GM12873 (cell line): Measurements from ENCODE around the gene OPA1.

Experiments used
- TF ChIP-seq, protein P1 (sequence below): IDR thresholded peaks from 2 replicates; pipeline ENCODE4 v1.5.1; 2012; ENCODE audit warnings: low read depth, mild to moderate bottlenecking, moderate library complexity, low read length, control low read depth; ENCODE audit not compliant: insufficient read depth; ENCODE audit errors: missing control alignments

The OPA1 gene

GRCh38 chr3:193592841-193593667 is at the start of gene OPA1:
Gene OPA1 (plus strand): TSS chr3:193593208. CDS start chr3:193593378, 170 bp downstream.
- TF ChIP-seq, protein P1, sequence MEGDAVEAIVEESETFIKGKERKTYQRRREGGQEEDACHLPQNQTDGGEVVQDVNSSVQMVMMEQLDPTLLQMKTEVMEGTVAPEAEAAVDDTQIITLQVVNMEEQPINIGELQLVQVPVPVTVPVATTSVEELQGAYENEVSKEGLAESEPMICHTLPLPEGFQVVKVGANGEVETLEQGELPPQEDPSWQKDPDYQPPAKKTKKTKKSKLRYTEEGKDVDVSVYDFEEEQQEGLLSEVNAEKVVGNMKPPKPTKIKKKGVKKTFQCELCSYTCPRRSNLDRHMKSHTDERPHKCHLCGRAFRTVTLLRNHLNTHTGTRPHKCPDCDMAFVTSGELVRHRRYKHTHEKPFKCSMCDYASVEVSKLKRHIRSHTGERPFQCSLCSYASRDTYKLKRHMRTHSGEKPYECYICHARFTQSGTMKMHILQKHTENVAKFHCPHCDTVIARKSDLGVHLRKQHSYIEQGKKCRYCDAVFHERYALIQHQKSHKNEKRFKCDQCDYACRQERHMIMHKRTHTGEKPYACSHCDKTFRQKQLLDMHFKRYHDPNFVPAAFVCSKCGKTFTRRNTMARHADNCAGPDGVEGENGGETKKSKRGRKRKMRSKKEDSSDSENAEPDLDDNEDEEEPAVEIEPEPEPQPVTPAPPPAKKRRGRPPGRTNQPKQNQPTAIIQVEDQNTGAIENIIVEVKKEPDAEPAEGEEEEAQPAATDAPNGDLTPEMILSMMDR: no peak

- TF ChIP-seq, protein P1: no peak
These were observed 48.7 kb upstream of the OPA1 start for GRCh38 chr3:193544289-193544688.

- TF ChIP-seq, protein P1: no peak
These were observed 47.7 kb upstream of the OPA1 start for GRCh38 chr3:193545304-193545703.

DNA sequence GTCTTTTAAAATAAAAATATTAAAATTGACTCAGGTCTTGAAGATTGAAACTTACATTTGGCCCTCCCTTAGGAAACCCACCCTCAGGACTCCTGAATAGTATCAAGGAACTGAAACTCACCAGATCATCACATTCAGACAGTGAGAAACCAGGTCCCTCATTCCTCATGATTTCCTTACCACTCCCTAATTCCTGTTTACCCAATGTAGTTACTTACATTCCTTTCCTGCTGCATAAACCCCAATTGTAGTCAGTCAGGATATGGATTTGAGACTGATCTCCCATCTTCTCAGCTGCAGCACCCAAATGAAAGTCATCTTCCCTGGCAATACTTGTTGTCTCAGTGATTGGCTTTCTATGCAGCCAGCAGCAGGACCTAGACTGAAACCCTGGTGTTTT is 46.9 kb upstream of the OPA1 start:
- TF ChIP-seq, protein P1: no peak

- TF ChIP-seq, protein P1: no peak
These were observed 44.6 kb upstream of the OPA1 start for GRCh38 chr3:193548406-193548805.

DNA sequence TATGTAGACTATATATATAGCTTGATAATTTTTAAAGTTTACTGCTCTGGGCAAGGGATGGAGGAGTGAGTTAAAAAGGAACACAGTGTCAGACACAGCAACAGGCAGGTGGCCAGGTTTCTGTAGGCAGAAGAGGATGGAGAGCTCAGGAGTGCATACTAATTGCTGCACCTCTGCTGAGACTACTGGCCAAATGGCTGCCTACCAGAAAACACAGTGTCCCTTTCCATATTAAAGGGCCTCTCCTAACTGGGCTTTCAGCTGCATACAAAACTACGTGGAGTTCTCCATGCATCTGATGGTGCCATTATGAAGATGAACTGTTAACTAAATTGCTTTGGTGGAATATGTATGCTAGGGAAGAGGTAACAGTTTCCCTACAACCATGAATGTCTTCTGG is 40.1 kb upstream of the OPA1 start:
- TF ChIP-seq, protein P1: no peak

DNA sequence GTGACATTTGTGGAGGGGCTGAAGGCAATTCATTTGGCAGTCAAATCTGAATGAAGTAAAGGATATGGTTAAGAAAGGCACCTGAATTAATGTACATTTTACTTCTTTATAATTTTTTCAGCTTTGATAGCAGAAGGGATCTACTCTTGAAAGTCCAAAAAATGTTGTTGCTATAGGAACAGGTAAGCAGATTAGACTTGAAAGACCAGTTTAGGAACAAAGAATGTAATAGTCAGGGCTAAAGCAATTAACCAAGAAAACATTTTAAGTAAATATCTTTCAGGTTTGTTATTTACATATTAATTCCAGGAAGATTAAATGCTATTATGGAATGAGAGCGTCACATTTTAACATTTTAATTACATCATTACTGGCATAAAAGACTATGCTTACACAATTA is 39.4 kb upstream of the OPA1 start:
- TF ChIP-seq, protein P1: no peak
